Measurements from ENCODE around the gene PHLPP1.

Gene PHLPP1

DNA sequence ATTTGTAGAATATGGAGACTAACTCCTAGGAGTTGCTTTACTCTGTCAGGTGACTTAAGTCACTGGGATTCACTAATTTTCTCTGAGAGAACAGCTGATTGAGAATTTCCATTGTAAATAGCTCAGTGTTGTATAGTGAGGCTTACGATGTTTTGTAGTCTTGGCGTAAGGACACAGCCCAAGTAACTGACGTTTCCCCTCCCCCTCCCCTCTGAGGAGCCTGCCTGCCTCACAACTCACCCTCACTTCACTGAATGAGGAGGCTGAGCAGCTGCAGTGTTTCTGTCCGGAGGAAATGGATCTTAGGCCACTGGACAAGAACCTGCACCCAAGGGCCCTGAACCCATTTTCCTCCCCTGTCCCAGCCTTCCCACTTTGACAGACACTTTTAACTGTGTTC lies 264.6 kb downstream of the PHLPP1 start:
- no peak for DNase-seq (ENCODE audit: low spot score)

GRCh38 chr18:62981566-62981965 lies 266.2 kb downstream of the PHLPP1 start:
- DNase-seq (ENCODE audit: low spot score) = no peak

GRCh38 chr18:62982600-62983251 lies 267.4 kb downstream of the PHLPP1 start:
- DNase-seq (ENCODE audit: low spot score) = no peak

- no peak for DNase-seq (ENCODE audit: low spot score)
Observed at GRCh38 chr18:62984656-62985315, 269.4 kb downstream of the PHLPP1 start.

DNA sequence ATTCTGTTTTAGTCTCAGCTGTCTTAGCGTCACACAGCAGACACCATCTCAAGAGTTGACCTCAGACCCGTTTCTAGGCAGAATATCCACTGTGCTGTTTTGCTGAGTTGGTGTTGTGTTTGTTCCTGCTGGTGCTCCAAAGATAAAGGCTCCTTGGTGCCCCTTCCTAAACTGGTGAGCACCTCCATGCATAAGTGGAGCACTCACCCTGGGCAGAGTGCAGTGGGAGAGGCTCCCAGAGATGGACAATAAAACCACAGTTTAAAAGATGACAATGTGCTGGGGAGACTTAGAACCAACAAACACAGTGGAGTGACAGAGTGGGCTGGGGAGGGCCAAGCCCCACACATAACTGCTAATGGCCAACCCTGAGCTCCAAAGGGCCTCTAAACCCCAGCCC lies 271.1 kb downstream of the PHLPP1 start:
- no peak for DNase-seq (ENCODE audit: low spot score)

DNA sequence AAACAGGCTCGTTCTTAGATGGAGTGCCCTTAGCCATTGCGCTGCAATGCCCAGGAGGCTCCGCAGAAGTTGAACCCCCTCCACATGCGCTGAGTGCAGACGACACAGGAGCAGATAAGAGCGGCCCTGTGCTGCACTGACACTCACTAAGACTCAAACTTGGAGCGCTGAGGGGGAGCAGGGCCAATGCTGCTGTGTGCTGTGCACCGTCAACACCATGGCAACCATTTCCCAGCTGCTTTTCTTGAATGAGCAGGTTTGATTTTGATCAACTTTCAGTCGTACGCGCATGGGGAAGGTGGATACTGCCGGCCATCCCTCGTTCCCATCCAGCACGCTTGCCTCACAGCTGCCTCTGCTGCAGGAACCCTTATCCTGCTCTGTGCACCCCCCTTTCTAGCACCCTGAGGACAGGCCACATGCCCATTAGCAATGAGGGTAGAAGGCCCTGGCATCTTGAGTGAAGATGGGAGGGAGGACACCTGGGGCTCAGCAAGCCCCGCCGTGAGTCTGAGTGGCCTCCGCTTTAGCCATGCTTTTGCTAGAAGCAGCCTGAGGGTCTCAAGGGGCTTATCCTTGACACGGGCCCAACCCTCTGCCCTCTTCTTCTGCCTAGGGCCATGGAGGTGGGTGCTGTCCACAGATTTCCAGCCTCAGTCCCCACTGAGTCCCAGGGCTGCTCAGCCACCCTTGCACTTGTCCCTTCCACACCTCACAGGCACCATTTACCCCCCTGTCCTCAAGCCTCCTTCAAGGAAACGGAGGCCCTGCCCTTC lies 271.9 kb downstream of the PHLPP1 start:
- DNase-seq (ENCODE audit: low spot score) = no peak

GRCh38 chr18:62987859-62988258 lies 272.5 kb downstream of the PHLPP1 start:
- no peak for DNase-seq (ENCODE audit: low spot score)

- no peak for DNase-seq (ENCODE audit: low spot score)
Observed at GRCh38 chr18:62988471-62988870, 273.1 kb downstream of the PHLPP1 start.

DNA sequence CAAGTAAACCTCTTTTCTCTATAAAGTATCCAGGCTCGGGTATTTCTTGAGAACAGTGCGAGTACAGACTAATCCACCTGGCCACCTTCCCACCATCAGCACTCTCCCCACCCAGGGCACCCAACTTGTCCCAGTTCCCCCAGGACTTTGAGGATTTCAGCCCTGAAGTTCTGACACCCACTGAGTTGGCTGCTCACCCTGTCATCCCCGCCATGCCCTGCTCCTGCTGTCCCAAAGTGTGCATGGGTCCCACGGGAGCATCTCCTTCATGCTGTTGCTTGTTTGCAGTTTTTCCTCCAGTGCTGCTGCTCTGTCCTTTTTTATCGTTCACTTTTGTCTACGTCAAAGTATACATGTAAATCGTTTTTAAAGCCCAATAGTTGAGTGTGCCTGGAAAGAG lies 273.9 kb downstream of the PHLPP1 start:
- DNase-seq (ENCODE audit: low spot score) = no peak

DNA sequence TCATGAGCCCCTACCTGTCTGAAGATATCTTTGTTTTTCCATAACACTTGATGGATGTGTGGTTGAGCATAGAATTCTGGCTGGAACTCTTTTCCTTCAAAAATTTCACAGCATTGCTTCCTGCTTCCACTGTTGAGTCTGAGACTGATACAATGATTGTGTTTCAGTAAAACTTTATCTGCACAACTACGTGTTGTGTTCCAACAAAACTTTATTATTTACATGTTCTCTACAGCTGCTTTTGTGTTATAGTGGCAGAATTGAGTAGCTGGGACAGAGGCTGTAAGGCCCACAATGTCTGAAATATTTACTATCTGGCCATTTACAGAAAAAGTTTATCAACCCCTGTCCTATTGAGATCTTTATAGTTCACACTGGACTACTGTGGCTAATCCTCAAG lies 275.3 kb downstream of the PHLPP1 start:
- DNase-seq (ENCODE audit: low spot score) = no peak

DNA sequence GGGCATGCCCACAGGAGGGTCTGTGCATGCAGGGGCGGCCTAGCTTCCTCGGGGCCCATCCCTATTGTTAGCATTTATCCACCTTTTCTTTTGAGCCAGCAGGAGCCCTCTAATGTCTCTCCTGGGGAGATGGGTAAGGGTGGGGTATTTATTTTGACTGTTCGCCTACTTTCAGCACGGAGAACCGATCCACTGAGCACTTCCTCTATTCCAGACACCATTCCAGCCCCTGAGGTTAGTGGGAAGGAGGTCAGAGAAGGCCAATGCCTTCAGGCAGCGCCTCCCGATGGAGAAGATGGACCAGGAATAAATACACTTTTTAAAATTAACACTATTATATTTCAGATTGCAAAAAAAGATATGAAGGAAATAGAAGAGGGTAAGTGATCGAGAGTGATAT lies 276.0 kb downstream of the PHLPP1 start:
- DNase-seq (ENCODE audit: low spot score) = no peak

GRCh38 chr18:62991959-62992358 lies 276.6 kb downstream of the PHLPP1 start:
- no peak for DNase-seq (ENCODE audit: low spot score)

GRCh38 chr18:62992877-62993365 lies 277.6 kb downstream of the PHLPP1 start:
- DNase-seq (ENCODE audit: low spot score) = no peak

- DNase-seq (ENCODE audit: low spot score) = no peak
Observed at GRCh38 chr18:62996566-62996965, 281.2 kb downstream of the PHLPP1 start.

GRCh38 chr18:62997076-62997475 lies 281.7 kb downstream of the PHLPP1 start:
- DNase-seq (ENCODE audit: low spot score) = no peak

- DNase-seq (ENCODE audit: low spot score) = no peak
Observed at GRCh38 chr18:62998443-62998842, 283.1 kb downstream of the PHLPP1 start.

DNA sequence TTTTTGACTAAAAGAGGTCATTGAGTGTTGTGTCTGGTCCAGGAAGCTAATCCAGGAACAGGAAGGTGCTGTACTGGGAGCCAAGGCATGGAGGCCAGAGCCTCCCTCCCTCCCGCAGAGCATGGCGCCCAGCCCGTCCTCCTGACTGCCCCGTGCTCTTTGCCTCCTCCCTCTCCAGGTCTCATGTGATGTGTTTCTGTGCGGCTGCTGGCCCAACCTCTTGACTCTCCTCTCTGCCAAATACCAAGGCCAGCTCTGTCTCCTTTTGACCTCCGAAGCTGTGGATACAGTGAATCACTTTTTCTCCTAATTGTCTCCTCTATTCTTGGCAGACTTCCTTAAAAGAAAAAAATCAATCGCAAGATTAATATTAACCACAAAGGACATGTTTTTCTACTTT lies 284.1 kb downstream of the PHLPP1 start:
- DNase-seq (ENCODE audit: low spot score) = peak; percentile 55

GRCh38 chr18:62999921-63000320 lies 284.6 kb downstream of the PHLPP1 start:
- DNase-seq (ENCODE audit: low spot score) = no peak

DNA sequence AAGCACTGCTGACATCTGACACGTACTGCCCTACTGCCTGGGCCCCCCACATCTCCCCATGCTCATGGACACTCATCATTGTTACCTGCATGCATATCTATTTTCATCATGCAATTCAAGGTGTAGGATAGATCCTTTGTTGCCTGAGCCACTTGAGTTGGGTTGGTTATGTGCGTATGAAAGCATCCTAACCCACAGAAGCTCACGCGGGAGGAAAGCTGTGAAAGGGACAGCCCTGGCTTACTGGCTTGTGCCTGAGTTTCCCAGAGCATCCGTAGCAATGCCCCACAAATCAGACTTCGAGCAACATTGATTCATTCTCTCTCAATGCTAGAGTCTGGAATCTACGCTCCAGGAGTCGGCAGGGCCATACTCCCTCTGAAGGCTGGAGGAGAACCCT lies 285.5 kb downstream of the PHLPP1 start:
- DNase-seq (ENCODE audit: low spot score) = no peak

GRCh38 chr18:63001861-63002260 lies 286.5 kb downstream of the PHLPP1 start:
- DNase-seq (ENCODE audit: low spot score) = no peak

DNA sequence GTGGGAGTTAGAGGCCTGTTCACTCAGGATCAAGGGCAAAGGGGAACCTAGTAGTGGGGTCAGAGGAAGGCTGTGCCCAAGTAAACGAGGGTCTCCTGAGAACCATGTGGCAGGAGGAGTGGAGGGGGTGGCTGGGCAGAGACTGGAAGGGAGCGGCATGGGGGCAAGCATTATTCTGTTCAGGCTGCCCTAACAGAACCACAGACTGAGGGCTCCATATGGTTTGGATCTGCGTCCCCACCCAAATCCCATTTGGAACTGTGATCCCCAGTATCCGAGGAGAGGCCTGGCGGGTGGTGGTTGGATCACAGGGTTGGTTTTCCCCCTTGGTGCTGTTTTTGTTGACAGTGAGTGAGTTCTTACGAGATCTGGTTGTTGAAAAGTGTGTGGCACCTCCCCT lies 287.0 kb downstream of the PHLPP1 start:
- no peak for DNase-seq (ENCODE audit: low spot score)

DNA sequence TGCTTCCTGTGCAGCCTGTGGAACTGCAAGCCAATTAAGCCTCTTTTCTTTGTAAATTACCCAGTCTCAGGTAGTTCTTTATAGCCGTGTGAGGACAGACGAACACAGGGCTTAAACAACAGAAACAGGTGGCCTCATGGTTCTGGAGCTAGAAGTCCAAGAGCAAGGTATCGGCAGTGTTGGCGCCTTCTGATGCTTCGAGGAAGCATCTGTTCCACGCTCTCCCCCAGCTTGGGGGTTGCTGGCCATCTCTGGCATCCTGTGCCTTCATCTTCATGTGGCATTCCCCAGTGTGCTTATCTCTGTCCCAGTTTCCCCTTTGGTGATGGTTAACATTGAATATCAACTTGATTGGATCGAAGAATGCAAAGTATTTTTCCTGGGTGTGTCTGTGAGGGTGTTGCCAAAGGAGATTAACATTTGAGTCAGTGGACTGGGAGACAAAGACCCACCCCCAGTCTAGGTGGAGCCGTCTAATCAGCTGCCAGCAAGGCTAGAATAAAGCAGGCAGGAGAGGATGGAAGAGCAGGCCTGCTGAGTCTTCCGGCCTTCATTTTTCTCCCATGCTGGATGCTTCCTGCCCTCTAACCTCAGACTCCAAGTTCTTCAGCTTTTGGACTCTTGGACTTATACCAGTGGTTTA lies 287.6 kb downstream of the PHLPP1 start:
- DNase-seq (ENCODE audit: low spot score) = no peak

GRCh38 chr18:63003899-63004298 lies 288.6 kb downstream of the PHLPP1 start:
- no peak for DNase-seq (ENCODE audit: low spot score)

Measured in putamen (tissue), 1 donor.